ENCODE data around the gene ENTPD5.
"Not testable (repeated sequence)": the region's sequence is repeated elsewhere in the genome, so short reads cannot be mapped to it uniquely, and the experiment has no call there.

ENTPD5 gene

DNA sequence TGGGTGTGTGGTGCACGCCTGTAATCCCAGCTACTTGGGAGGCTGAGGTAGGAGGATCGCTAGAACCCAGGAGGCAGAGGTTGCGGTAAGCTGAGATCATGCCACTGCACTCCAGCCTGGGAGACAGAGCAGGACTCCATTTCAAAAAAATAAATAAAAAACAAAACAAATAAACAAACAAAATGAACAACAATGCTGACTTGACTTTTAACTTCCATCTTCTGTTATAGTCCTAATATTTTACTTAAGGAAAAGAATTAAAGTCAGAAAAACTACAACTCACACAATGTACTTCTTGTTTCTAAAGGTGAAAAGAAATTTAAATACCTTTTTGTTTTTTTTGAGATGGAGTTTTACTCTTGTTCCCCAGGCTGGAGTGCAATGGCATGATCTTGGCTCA, 13.4 kb downstream of the ENTPD5 start:
- DNase-seq = not testable (repeated sequence)

DNA sequence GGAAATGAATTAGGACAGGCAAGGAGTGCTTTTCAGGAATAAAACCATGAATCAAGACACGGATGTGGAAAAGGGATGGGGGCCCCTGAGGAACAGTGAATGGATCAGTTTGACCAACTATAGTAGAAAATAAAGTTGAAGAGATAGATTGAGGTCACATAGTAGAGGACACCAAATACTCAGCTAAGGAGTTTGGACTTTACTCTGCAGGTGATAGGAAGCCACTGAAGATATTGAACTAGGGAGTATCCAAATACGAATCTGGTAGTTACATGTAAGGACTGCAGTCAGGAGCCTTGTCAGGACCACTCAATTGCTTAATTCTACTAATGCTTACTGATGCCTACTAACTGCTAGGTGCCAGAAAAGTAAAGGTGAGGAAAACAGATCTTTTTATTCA, 20.4 kb downstream of the ENTPD5 start:
- DNase-seq = no peak

DNA sequence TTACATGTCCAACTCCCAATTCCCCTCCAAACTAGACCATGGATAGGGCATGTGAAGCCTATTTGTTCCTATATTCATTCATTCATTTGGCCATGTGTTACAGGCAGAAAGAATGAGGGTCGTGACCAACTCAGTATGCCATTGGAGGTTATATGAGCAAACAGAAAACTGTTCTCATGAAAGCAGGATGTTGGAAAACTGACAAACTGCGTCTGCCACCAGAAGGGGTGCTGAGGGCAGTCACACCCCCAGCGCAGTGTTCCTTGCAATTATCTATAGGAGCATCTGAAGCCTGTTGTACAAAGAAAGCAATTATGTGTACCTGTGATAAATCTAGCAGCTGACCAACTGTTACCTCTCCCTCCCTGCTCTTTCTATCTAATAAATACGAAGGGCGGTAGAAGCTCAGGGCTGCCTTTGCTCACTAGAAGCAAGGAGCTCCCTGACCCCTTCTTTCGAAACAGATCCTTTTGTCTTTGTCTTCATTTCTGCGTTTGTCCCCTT, 21.1 kb downstream of the ENTPD5 start:
- DNase-seq = no peak

DNA sequence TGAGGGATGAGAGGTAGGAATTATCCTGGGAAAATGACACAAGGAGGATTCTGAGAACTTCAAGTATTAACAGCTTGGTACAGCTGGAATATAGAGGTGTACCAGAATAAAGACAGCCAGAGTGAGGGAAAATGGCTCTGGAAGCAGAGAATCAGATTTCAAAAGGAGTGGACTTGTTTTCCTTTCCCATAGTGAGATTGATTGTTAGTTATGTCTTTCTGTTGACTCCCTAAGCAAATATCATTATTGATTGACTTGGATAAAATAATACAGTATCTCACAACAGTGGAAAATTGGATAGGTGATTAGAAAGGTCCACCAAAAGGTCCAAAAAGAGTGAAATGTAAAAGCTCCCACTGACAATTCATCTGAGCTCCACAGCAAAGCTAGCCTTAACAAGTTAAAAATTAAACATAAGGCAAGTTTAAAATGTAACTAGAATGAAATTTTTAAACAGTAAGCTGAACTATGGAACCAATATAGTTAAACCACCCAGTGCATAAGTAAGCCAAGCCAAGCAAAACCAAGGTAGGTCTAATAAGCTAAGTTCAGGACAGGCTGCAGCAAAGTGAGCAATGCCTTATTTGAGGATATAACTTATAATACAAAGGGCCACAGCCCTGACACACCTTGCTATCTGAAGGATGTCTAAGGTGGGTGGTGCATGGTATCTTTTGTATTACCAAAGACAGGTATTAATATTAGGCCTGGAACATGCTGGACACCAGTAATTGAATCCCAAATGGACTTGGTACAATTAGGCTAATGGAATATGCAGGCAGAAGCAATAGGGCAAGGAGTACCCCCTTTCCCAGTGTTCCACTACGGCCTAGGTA, 21.8 kb downstream of the ENTPD5 start:
- no peak for DNase-seq

DNA sequence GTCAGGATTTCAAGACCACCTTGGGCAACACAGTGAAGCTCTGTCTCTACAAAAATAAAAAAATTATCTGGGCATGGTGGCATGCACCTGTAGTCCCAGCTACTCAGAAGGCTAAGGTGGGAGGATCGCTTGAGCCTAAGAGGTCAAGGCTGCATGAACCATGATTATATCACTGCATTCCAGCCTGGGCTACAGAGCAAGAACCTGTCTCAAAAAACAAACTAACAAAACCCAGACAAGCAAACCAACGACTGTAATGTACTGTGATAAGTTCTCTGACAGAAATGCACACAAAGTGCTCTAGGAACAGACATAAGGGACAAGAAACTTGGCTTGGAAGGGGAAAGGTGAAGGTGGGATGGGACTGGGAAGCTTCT, 22.4 kb downstream of the ENTPD5 start:
- DNase-seq = no peak

DNA sequence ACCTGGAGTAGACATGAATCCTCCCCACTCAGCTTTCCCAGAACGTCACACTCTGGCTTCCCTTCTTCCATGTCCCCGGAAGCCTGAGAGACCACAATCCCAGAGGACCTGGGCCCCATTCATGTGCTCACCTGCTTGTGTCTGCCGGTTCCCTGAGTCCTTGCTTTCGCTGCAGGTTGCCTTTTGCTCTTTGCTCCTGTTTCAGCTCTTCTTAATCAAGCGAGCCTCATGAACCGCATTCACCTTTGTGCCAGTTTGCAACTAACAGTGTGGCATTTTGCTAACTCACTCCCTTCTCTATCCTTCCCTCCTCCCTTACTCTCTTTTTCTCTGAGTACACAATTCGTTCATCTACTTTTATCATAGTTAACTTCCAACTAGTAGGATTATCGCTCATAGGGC, 23.1 kb downstream of the ENTPD5 start:
- DNase-seq = no peak

DNA sequence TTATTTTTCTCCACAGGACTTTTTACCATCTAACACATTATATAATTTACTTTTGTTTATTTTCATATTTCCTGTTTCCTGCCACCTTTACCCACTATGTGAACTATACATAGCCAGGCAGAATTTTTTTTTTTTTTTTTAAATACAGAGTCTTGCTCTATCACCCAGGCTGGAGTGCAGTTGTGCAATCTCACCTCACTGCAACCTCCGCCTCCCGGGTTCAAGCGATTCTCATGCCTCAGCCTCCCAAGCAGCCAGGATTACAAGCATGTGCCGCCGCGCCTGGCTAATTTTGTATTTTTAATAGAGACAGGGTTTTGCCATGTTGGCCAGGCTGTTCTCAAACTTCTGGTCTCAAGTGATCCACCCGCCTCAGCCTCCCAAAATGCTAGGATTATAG, 24.2 kb downstream of the ENTPD5 start:
- not testable (repeated sequence) for DNase-seq

DNA sequence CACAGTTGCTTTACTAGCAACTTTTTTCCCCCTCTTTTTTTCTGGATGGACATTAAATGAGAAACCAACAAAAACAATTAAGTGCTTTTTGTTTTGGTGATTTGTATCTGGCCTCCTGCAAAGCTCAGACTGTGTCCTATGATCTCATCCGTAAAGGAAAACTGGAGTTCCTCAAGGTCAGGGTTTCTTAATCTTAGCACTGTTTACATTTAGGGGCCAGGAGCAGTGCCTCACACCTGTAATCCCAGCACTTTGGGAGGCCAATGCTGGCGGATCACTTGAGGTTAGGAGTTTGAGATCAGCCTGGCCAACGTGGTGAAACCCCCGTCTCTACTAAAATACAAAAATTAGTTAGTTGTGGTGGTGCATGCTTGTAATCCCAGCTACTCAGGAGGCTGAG, 28.0 kb downstream of the ENTPD5 start:
- DNase-seq = no peak

DNA sequence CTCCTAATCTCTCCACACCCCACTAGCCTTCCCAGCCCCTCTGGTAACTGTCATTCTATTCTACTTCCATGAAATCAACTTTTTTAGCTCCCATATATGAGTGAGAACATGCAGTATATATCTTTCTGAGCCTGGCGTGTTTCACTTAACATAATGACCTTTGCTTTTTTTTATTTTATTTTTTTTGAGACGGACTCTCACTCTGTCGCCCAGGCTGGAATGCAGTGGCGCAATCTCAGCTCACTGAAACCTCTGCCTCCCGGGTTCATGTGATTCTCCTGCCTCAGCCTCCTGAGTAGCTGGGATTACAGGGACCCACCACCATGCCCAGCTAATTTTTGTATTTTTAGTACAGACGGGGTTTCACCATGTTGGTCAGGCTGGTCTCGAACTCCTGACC, 30.4 kb downstream of the ENTPD5 start:
- not testable (repeated sequence) for DNase-seq

DNA sequence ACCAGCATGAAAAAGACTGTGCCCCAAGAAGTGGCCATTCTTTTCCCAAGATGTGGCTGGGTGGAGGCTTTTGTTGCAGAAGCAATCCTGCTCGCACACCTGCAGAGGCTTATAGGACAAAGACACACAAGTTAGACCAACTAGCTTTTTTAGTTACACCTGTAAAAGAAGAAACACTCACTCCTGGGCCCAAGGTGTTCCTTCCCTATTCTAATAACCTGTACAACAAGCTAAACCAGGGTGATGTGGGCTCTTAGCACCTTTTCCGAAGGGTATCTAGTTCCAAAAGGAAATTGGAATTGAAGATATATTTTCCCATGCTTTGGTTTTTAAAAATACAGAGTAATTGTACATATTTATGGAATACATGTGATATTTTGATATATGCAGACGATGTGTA, 31.0 kb downstream of the ENTPD5 start:
- no peak for DNase-seq

DNA sequence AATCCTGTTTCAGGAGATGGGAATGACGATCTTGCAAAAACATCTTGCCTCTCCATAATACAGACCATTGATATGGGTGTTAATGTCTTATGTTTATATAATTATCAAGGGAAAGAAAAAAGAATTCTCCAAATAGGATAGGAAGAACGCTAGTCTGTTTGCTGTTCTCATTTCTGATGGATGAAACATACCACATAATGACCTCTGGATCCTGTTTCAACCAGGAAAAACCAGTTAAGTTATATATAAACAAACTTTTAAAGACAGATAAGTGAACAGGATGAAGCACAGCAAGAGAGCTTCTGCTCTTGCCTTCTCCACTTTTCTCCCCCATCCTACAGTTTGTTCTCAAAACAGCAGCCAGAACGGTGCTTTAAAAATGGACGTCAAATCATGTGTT, 41.2 kb downstream of the ENTPD5 start:
- DNase-seq = no peak

DNA sequence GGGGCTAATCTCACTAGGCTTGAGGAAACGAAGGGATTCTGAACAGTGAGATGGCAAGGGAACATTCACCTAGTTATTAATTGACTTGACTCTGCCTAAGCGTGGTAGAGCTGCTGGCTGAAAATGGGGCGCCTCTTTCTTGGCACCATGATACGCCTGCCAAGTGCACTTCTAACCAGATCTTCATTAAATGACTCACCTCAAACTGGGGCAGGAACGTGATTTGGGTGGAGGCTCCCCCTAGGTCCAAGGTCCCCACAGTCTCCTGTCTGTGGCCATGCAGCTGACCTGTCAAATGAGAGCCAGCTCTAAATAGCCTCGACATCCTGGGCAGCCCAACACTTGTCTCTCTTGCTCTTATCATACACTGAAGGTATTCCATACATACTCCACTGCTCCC, 43.0 kb downstream of the ENTPD5 start:
- no peak for DNase-seq

DNA sequence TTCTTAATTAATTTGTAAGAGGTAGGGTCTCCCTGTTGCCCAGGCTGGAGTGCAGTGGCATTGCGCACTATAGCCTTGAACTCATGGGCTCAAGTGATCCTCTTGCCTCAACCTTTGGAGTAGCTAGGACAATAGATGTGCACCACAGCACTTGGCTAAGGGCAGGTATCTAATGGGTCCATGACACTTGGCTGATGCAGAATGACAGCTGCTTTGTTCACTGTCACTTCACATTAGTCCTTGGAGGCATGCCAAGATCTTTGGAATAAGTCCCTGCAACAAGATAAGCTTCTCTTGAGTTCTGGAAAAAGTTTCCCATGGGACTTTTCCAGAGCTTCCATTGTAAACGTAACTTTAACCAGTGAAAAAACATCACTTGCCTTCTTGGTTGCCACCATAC, 45.6 kb downstream of the ENTPD5 start:
- no peak for DNase-seq

DNA sequence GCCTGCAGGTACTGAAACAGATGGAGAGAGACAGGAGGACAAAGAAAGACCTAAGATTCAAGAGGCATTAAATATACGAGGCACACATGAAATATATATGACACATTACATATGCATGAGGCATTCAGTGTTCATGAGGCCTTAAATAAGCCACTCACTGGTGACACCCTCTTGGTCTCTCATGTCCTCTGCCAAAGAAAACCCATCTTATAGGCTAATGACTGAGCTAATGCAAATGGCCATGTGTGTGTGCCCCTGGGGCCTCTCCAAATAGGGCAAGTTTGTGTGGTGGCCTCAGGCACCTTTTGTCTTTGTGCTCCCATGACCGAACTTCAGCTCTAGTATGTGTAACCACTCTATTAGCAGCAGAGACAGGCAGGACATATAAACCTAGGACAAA, 50.2 kb downstream of the ENTPD5 start:
- DNase-seq = no peak

DNA sequence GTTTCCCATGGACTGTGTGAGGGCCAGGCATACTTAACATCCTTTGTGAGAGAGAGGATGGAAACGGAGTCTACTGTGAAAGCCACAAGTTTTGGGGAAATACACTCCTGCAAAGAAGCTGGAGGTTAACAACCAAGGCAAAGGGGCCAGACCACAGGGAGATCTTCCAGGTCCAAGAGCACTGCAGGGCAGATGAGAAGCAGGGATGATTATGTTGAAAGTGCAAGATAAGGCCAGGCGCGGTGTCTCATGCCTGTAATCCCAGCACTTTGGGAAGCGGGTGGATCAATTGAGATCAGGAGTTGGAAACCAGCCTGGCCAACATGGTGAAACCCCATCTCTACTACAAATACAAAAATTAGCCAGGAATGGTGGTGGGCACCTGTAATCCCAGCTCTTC, 53.9 kb downstream of the ENTPD5 start:
- DNase-seq = no peak

DNA sequence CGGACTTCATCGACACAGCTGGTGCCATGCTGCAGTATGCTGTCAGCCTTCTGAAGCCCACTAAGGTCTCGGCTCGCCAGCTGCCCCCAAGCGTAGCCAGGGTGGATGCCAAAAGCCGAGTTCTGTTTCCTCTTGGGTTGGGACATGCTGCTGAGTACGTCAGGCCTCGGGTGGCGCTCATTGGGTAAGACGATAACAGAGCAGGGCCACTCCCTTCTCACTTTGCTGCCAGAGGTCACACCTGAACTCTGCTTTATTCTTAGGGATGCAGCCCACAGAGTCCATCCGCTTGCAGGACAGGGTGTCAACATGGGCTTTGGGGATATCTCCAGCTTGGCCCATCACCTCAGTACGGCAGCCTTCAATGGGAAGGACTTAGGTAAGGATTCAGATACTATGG, 57.9 kb downstream of the ENTPD5 start:
- no peak for DNase-seq

DNA sequence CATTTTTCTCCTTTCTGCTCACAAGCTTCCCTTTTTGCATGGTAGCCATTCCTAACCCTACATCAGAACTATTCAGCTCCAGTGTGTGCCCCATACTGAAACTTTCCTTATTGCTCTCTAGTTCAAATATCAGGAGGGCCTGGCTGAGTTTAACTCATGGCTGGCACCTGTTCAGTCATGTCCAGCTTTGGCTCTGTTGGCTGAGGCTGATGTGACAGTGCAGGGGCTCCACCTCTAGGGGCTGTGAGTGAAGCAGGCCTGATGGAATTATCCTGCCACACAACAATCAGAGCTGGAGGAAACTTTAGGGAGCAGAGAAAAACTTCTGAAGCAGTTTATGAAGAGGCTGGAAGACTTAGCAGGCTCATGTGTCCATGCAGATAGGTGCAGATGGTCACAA, 60.5 kb downstream of the ENTPD5 start:
- no peak for DNase-seq

DNA sequence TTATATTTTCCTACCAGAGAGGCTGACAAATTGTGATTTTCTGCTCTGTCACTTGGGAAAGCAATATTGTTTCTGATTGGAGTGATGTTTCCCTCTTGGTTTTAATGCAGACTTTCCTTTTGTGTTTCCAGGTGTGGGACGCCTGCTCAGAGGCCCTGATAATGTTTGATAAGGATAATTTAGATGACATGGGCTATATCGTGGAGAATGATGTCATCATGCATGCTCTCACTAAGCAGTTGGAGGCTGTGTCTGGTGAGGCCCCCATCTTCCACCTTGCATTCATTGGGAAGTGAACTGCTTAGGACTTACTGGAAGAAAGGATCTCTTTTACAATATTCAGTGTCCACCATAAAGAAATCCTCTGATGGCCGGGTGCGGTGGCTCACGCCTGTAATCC, 63.4 kb downstream of the ENTPD5 start:
- DNase-seq = no peak

DNA sequence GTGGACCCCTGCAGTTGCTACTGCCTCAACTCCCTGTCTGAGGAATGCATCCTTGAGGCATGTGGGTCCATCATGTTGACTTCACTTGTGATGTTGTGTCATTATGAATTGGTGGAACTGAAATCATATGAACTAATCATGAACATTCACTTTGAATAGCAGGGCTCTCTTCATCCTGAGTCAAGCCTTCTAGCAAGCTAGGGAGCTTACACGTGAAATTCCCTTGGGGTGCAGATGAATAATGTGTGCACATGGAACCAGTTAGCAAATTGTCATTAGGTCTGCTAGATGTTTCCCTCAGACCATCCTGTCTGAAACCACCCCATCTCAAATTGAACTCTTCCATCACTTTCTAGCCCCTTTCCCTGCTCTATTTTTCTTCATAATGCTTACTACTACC, 65.4 kb downstream of the ENTPD5 start:
- DNase-seq = no peak

DNA sequence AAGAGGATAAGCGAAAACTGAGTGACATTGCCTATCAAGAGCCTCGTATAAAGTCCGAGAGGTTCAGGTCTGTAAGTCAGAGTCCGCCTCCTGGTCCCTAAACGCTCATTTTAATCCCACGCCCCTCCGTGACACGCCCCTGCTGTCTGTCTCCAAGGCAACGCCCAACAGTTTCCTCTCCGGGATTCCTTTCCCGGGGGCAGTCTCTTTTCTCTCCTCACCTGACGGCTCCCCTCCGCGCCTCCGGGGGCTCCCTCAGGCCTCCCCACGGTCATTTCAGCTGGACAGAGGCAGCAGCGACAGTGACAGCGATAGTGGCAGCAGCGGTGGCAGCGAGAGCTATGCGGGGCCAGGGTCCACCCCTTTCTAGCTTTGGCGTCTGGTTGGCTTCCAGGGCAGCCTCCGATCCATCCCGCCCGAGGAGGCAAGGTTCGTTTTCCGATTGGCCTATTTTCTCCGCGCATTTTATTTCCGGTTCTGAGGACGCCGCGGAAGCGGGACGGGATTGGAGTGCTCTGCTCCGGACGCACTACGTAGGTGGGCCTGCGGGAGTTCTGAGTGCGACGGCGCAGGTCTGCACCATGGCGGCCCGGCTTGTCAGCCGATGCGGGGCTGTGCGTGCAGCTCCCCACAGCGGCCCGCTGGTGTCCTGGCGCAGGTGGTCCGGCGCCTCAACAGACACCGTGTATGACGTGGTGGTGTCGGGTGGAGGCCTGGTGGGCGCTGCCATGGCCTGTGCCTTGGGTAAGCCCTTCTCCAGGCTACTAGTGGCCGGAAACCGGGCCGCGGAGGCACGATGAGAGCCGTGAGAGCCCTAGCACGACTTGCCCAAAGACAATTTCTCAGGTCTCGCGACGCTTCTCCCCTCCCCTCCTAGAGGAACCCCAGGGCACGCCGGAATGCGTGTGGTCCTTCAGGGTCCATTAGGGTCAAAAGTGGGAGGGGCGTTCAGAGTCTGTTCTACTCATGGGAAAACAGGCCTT, 69.0 kb downstream of the ENTPD5 start, which contains the start of the genes COQ6 and FAM161B:
Gene COQ6 (plus strand): TSS at position 551 of the 983 bp plus-strand sequence. CDS start 31 bp downstream, at position 582.
Gene FAM161B (minus strand): TSS at position 343 of the 983 bp plus-strand sequence. CDS start 68 bp downstream, at position 275.
- DNase-seq = peak; percentile 79 to 97 (median 90)

DNA sequence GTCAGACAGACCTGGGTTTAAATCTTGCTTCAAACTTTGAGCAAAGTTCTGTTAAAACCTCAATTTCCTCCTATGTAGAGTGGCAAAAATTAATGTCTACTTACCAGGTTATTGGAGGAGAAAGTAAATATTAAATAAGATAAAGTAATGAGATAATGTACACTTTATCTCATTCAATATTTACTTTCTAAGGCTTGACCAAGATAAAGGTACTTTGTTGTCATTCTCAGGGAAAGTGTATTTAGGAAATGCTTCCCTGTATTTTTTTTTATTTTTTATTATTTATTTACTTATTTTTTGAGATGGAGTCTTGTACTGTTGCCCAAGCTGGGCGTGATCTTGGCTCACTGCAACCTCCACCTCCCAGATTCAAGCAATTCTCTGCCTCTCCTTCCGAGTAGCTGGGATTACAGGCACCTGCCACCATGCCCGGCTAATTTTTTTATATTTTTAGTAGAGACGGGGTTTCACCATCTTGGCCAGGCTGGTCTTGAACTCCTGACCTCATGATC, 73.9 kb downstream of the ENTPD5 start:
- no peak for DNase-seq

DNA sequence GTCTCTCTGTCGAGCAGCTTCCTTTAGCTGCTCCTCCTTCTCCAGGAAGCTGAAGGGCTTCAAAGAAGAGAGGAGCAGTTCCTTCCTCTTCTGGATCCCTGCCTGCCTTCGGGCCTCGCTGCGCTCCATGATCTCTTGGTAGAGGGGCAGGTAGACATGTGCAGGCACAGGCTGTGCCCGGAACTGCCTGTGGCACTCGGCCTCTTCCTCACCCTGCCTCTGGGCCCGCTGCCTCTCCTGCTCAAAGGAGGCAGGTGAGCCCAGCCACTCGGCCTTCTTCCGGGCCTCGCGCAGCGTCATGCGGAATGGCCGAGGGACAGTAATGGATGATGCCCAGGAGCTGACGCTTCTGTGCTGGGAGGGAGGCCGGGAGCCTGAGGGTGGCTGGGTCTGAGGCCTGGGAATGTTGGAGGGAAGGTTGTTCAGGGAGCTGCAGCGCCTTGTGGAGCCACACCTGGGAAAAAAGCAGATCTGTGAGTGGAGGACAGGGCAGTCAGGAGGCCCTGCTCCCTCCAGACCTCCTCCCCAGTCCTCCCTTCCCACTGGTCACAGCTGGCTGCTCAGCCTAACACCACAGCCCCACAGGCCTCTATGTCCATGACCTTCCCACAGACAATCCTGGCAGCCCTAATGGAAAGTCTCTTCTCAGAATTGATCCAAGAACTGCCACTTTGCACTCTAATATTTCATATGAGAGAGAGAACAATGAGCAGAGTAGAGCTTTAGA, 74.5 kb downstream of the ENTPD5 start:
- no peak for DNase-seq

Measured in T-helper 2 cell (primary cell).